Activated T-cell treated with anti-CD3 and anti-CD28 coated beads, Interleukin-2, amount 50 U/mL, for 4 hours (primary cell): Measurements from ENCODE around the gene LMX1A. TPM values are rescaled to one million over a fixed set of nuclear protein-coding genes. Genes with fewer than 3 reads are reported as not detected.
A peak's percentile ranks its signal among the peaks of the same experiment; 100 is the strongest.

ENCODE experiments used
- ATAC-seq, 2 donors: fragments of 200-7000 bp; cut with Tn5 transposase; one replicate each; pipeline ENCODE4 v1.10.0; 2021
- DNase-seq: peaks from one replicate; pipeline ENCODE4 v3.0.0-alpha.2; 2020
- H3K27me3 Mint-ChIP-seq: one replicate; pipeline ENCODE4 v1.8.0; 2021; ENCODE audit warnings: low read depth, mixed read lengths
- H3K36me3 Mint-ChIP-seq: one replicate; pipeline ENCODE4 v1.8.0; 2022; ENCODE audit warnings: mixed read lengths; ENCODE audit not compliant: insufficient read depth
- H3K4me1 Mint-ChIP-seq: one replicate; pipeline ENCODE4 v1.8.0; 2021; ENCODE audit warnings: low read depth, mixed read lengths
- H3K4me3 Mint-ChIP-seq: one replicate; pipeline ENCODE4 v1.8.0; 2021; ENCODE audit warnings: mild to moderate bottlenecking, moderate library complexity, mixed read lengths
- H3K9me3 Mint-ChIP-seq: one replicate; pipeline ENCODE4 v1.8.0; 2021; ENCODE audit warnings: mixed read lengths
- total RNA-seq, 3 donors: library from RNA; stranded (reverse); gene quantifications; one replicate each; pipeline ENCODE4 v1.2.1, GENCODE V29; 2021

LMX1A gene
- total RNA-seq, 3 donors from 2014 or later: not detected

- Mint-ChIP-seq H3K4me1 (no peaks in the 10 kb centered on the region), H3K9me3 (no peaks in the 10 kb centered on the region), H3K4me3 (no peak overlapping the region), H3K27me3 (peaks cover 23% of the 10 kb centered on the region), H3K36me3 (no peaks in the 10 kb centered on the region)
- no peak for ATAC-seq
- no peak for DNase-seq
These were observed 114.6 kb downstream of the LMX1A start for GRCh38 chr1:165241952-165242351.

- Mint-ChIP-seq H3K4me1 (no peaks in the 10 kb centered on the region), H3K4me3 (no peak overlapping the region), H3K9me3 (no peaks in the 10 kb centered on the region), H3K27me3 (peaks cover 26% of the 10 kb centered on the region), H3K36me3 (no peaks in the 10 kb centered on the region)
- no peak for ATAC-seq
- no peak for DNase-seq
These were observed 115.2 kb downstream of the LMX1A start for GRCh38 chr1:165241321-165241720.

- ATAC-seq (no peak), DNase-seq (no peak)
- H3K36me3 Mint-ChIP-seq: no peaks in the 10 kb centered on the region
- no peaks in the 10 kb centered on the region for H3K9me3 Mint-ChIP-seq
- H3K27me3 Mint-ChIP-seq: peaks cover 35% of the 10 kb centered on the region
- H3K4me3 Mint-ChIP-seq: no peak overlapping the region
- H3K4me1 Mint-ChIP-seq: no peaks in the 10 kb centered on the region
These were observed 116.0 kb downstream of the LMX1A start for GRCh38 chr1:165240492-165240891.

- Mint-ChIP-seq H3K4me1 (no peaks in the 10 kb centered on the region), H3K9me3 (no peaks in the 10 kb centered on the region), H3K36me3 (no peaks in the 10 kb centered on the region), H3K4me3 (no peak overlapping the region), H3K27me3 (peaks cover 39% of the 10 kb centered on the region)
- ATAC-seq (no peak), DNase-seq (no peak)
These were observed 116.6 kb downstream of the LMX1A start for GRCh38 chr1:165239873-165240272.

GRCh38 chr1:165235777-165236291 is 120.7 kb downstream of the LMX1A start:
- peak in 1 of 2 donors; percentile 23 for ATAC-seq
- Mint-ChIP-seq H3K27me3 (peaks cover 63% of the 10 kb centered on the region), H3K36me3 (no peaks in the 10 kb centered on the region), H3K4me3 (no peak overlapping the region), H3K4me1 (no peaks in the 10 kb centered on the region), H3K9me3 (no peaks in the 10 kb centered on the region)
- no peak for DNase-seq

GRCh38 chr1:165235155-165235776 is 121.2 kb downstream of the LMX1A start:
- Mint-ChIP-seq H3K27me3 (peaks cover 63% of the 10 kb centered on the region), H3K4me1 (no peaks in the 10 kb centered on the region), H3K9me3 (no peaks in the 10 kb centered on the region), H3K4me3 (no peak overlapping the region), H3K36me3 (no peaks in the 10 kb centered on the region)
- ATAC-seq (peak in 1 of 2 donors; percentile 18), DNase-seq (no peak)

- no peak for DNase-seq
- no peaks in the 10 kb centered on the region for H3K36me3 Mint-ChIP-seq
- no peaks in the 10 kb centered on the region for H3K4me1 Mint-ChIP-seq
- peaks cover 61% of the 10 kb centered on the region for H3K27me3 Mint-ChIP-seq
- no peak for ATAC-seq
- no peaks in the 10 kb centered on the region for H3K9me3 Mint-ChIP-seq
- H3K4me3 Mint-ChIP-seq: no peak overlapping the region
These were observed 122.4 kb downstream of the LMX1A start for GRCh38 chr1:165234149-165234548.

GRCh38 chr1:165228676-165229075 is 127.8 kb downstream of the LMX1A start:
- no peak for ATAC-seq
- H3K27me3 Mint-ChIP-seq: peaks cover 20% of the 10 kb centered on the region
- H3K9me3 Mint-ChIP-seq: no peaks in the 10 kb centered on the region

GRCh38 chr1:165228111-165228655 is 128.3 kb downstream of the LMX1A start:
- no peak for DNase-seq
- H3K27me3 Mint-ChIP-seq: peaks cover 17% of the 10 kb centered on the region
- ATAC-seq: no peak
- no peak overlapping the region for H3K4me3 Mint-ChIP-seq
- no peaks in the 10 kb centered on the region for H3K9me3 Mint-ChIP-seq
- H3K36me3 Mint-ChIP-seq: no peaks in the 10 kb centered on the region
- no peaks in the 10 kb centered on the region for H3K4me1 Mint-ChIP-seq

More at GRCh38 chr1:165228676-165229075, 127.8 kb downstream of the LMX1A start:
- Mint-ChIP-seq H3K4me1 (no peaks in the 10 kb centered on the region), H3K36me3 (no peaks in the 10 kb centered on the region), H3K4me3 (no peak overlapping the region)
- no peak for DNase-seq

GRCh38 chr1:165226326-165226725 is 130.2 kb downstream of the LMX1A start:
- Mint-ChIP-seq H3K27me3 (peaks cover 3% of the 10 kb centered on the region), H3K4me1 (no peaks in the 10 kb centered on the region), H3K36me3 (no peaks in the 10 kb centered on the region), H3K9me3 (no peaks in the 10 kb centered on the region), H3K4me3 (no peak overlapping the region)
- DNase-seq: no peak
- ATAC-seq: no peak

GRCh38 chr1:165225650-165226049 is 130.9 kb downstream of the LMX1A start:
- ATAC-seq (no peak), DNase-seq (no peak)
- Mint-ChIP-seq H3K27me3 (peaks cover 3% of the 10 kb centered on the region), H3K4me3 (no peak overlapping the region), H3K9me3 (no peaks in the 10 kb centered on the region), H3K36me3 (no peaks in the 10 kb centered on the region), H3K4me1 (no peaks in the 10 kb centered on the region)

- H3K27me3 Mint-ChIP-seq: peaks cover 4% of the 10 kb centered on the region
- no peak overlapping the region for H3K4me3 Mint-ChIP-seq
- DNase-seq: no peak
- no peaks in the 10 kb centered on the region for H3K9me3 Mint-ChIP-seq
- ATAC-seq: no peak
- no peaks in the 10 kb centered on the region for H3K36me3 Mint-ChIP-seq
- H3K4me1 Mint-ChIP-seq: no peaks in the 10 kb centered on the region
These were observed 131.5 kb downstream of the LMX1A start for GRCh38 chr1:165225062-165225461.

GRCh38 chr1:165224504-165224903 is 132.0 kb downstream of the LMX1A start:
- no peaks in the 10 kb centered on the region for H3K9me3 Mint-ChIP-seq

GRCh38 chr1:165222580-165222979 is 133.9 kb downstream of the LMX1A start:
- H3K4me3 Mint-ChIP-seq: no peak overlapping the region
- H3K27me3 Mint-ChIP-seq: peaks cover 20% of the 10 kb centered on the region
- no peaks in the 10 kb centered on the region for H3K36me3 Mint-ChIP-seq
- ATAC-seq (no peak), DNase-seq (no peak)
- no peaks in the 10 kb centered on the region for H3K9me3 Mint-ChIP-seq
- H3K4me1 Mint-ChIP-seq: no peaks in the 10 kb centered on the region

More at GRCh38 chr1:165224504-165224903, 132.0 kb downstream of the LMX1A start:
- no peak overlapping the region for H3K4me3 Mint-ChIP-seq
- no peaks in the 10 kb centered on the region for H3K4me1 Mint-ChIP-seq
- no peak for DNase-seq
- no peak for ATAC-seq
- H3K36me3 Mint-ChIP-seq: no peaks in the 10 kb centered on the region
- peaks cover 7% of the 10 kb centered on the region for H3K27me3 Mint-ChIP-seq

GRCh38 chr1:165218731-165219130 is 137.8 kb downstream of the LMX1A start:
- Mint-ChIP-seq H3K4me3 (no peak overlapping the region), H3K9me3 (no peaks in the 10 kb centered on the region), H3K27me3 (peaks cover 17% of the 10 kb centered on the region), H3K36me3 (no peaks in the 10 kb centered on the region), H3K4me1 (no peaks in the 10 kb centered on the region)
- no peak for ATAC-seq
- DNase-seq: no peak
